ENCODE measurements around the gene ST3GAL6. TPM values are rescaled to one million over a fixed set of nuclear protein-coding genes. Genes with fewer than 3 reads are reported as not detected.

ST3GAL6 gene
- total and polyA plus RNA-seq, 2 of the 13 experiments (the other 11 are each of a cell fraction or from before 2014, with no cell fraction given) = 17.5 to 23.2 TPM

DNA sequence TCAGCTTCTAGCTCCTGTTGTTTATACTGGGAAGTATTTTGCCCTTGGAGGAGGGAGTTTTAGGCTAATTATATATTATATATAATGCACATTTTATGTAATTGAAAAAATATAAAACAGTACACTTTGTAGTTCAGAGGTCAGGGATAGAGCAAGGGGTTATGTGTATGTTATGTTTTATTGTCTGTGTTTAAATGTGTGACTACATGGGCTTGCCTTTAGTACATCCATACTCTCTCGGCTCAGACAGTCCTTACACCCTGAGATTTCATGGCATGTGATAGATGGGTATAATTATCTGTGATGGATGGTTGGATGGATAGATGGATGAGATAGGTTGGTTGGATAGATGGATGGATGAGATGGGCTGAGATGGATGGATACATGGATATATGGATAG lies 17.4 kb upstream of the ST3GAL6 start (continued):
- TF ChIP-seq, protein P1, sequence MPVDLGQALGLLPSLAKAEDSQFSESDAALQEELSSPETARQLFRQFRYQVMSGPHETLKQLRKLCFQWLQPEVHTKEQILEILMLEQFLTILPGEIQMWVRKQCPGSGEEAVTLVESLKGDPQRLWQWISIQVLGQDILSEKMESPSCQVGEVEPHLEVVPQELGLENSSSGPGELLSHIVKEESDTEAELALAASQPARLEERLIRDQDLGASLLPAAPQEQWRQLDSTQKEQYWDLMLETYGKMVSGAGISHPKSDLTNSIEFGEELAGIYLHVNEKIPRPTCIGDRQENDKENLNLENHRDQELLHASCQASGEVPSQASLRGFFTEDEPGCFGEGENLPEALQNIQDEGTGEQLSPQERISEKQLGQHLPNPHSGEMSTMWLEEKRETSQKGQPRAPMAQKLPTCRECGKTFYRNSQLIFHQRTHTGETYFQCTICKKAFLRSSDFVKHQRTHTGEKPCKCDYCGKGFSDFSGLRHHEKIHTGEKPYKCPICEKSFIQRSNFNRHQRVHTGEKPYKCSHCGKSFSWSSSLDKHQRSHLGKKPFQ (CRISPR knock-in tag; IDR thresholded peaks at IDR 0.05; ENCODE audit: insufficient replicate concordance) = no peak
- TF ChIP-seq EZH2 (conservative IDR thresholded peaks at IDR 0.05; ENCODE audit: low read depth, low read length) = no peak
- no peak for TF ChIP-seq TAF15 (IDR thresholded peaks at IDR 0.05; ENCODE audit: low read depth, low read length, poor library complexity, severe bottlenecking)
- no peak for TF ChIP-seq JARID2 (CRISPR knock-in tag; IDR thresholded peaks at IDR 0.05; ENCODE audit: insufficient replicate concordance)
- no peak for TF ChIP-seq NFYC (CRISPR knock-in tag; IDR thresholded peaks at IDR 0.05)

DNA sequence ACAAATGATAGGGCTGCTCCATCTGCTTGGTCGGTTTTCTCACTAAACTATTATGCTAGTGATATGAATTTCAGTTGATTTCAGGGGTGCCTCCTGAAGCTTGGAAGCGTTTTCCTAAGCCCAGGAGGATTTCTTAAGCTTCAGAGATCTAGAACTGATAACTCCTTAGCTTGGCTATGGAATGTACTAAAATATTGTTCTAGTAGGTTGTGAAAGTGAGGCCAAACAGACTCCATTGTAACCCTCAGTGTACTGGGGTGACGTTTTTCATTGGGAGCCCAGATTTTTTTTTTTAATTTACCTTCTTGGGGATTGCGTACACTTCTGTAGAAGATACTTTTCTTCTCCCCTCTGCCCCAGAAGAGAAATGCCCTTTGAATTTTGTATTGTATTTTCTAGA lies 17.0 kb upstream of the ST3GAL6 start:
- no peak for ATAC-seq
- no peak overlapping the region for H3K27ac ChIP-seq (ENCODE audit: extremely low read length, insufficient read depth, low read length)
- CTCF ChIA-PET (ENCODE audit: low intra/inter-chr PET ratio, low total read pairs) = no interaction called here
- H3K36me3 ChIP-seq (replicated peaks in 1 of 2; ENCODE audit: control insufficient read depth in 1 of 2, insufficient read depth in 2 of 2, low read length in 2 of 2) = no peaks in the 10 kb centered on the region; a peak in 1 of 5 replicates
- no peak overlapping the region for H2AFZ ChIP-seq (ENCODE audit: low read length)
- intact Hi-C loops (cut with micrococcal nuclease; ENCODE audit: unreplicated experiment) = no loop called here
- H4K20me1 ChIP-seq (ENCODE audit: insufficient read depth, low read length) = peaks cover 10% of the 10 kb centered on the region; the same call in 1 of the 2 replicates
- no peak overlapping the region for H3K4me3 ChIP-seq (replicated peaks in 1 of 3; ENCODE audit: insufficient read depth in 1 of 3, low read depth in 2 of 3, low read length in 3 of 3)
- BruUV-seq (replicated peaks) = no TSS peak
- no peaks in the 10 kb centered on the region for H3K27me3 ChIP-seq (ENCODE audit: control insufficient read depth in 1 of 2, insufficient read depth in 2 of 2, low read length in 2 of 2)
- peaks cover 75% of the 10 kb centered on the region for H3K79me2 ChIP-seq (ENCODE audit: insufficient read depth, low read length)
- peaks cover 81% of the 10 kb centered on the region for H3K4me1 ChIP-seq (ENCODE audit: insufficient read depth, low read length)
- WGBS (ENCODE audit: low lambda C conversion rate) = 92% methylated on average over 4 of the region's 4 CpGs
- POLR2A ChIA-PET = no interaction called here
- FAIRE-seq = no peak
- DNase-seq (ENCODE audit: low spot score) = no peak
- in situ Hi-C loops (cut with HindIII; ENCODE audit: extremely low pct_ligation_motif_present, low pct_unique_long_range_greater_than_20kb) = no loop called here
- H3K9me3 ChIP-seq (ENCODE audit: low read length) = no peaks in the 10 kb centered on the region
- no peak overlapping the region for H3K9ac ChIP-seq (ENCODE audit: insufficient read depth, low read depth, low read length)
- H3K4me2 ChIP-seq (ENCODE audit: low read depth, low read length) = no peak overlapping the region
- TF ChIP-seq HNRNPH1 (optimal IDR thresholded peaks at IDR 0.05; ENCODE audit: low read depth, low read length) (no peak), CENPT (CRISPR knock-in tag; IDR thresholded peaks at IDR 0.05; ENCODE audit: low read depth) (no peak), KDM4B (CRISPR knock-in tag; IDR thresholded peaks at IDR 0.05) (no peak), SRSF1 (optimal IDR thresholded peaks at IDR 0.05; ENCODE audit: low read depth, low read length) (no peak), TOPORS (CRISPR knock-in tag; IDR thresholded peaks at IDR 0.05) (no peak), NCOA5 (CRISPR knock-in tag; IDR thresholded peaks at IDR 0.05) (no peak)
- TF ChIP-seq, protein P2, sequence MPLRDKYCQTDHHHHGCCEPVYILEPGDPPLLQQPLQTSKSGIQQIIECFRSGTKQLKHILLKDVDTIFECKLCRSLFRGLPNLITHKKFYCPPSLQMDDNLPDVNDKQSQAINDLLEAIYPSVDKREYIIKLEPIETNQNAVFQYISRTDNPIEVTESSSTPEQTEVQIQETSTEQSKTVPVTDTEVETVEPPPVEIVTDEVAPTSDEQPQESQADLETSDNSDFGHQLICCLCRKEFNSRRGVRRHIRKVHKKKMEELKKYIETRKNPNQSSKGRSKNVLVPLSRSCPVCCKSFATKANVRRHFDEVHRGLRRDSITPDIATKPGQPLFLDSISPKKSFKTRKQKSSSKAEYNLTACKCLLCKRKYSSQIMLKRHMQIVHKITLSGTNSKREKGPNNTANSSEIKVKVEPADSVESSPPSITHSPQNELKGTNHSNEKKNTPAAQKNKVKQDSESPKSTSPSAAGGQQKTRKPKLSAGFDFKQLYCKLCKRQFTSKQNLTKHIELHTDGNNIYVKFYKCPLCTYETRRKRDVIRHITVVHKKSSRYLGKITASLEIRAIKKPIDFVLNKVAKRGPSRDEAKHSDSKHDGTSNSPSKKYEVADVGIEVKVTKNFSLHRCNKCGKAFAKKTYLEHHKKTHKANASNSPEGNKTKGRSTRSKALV (CRISPR knock-in tag; IDR thresholded peaks at IDR 0.05) = no peak
- TF ChIP-seq, protein P3, sequence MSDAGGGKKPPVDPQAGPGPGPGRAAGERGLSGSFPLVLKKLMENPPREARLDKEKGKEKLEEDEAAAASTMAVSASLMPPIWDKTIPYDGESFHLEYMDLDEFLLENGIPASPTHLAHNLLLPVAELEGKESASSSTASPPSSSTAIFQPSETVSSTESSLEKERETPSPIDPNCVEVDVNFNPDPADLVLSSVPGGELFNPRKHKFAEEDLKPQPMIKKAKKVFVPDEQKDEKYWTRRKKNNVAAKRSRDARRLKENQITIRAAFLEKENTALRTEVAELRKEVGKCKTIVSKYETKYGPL (CRISPR knock-in tag; IDR thresholded peaks at IDR 0.05) = no peak
- TF ChIP-seq, protein P4, sequence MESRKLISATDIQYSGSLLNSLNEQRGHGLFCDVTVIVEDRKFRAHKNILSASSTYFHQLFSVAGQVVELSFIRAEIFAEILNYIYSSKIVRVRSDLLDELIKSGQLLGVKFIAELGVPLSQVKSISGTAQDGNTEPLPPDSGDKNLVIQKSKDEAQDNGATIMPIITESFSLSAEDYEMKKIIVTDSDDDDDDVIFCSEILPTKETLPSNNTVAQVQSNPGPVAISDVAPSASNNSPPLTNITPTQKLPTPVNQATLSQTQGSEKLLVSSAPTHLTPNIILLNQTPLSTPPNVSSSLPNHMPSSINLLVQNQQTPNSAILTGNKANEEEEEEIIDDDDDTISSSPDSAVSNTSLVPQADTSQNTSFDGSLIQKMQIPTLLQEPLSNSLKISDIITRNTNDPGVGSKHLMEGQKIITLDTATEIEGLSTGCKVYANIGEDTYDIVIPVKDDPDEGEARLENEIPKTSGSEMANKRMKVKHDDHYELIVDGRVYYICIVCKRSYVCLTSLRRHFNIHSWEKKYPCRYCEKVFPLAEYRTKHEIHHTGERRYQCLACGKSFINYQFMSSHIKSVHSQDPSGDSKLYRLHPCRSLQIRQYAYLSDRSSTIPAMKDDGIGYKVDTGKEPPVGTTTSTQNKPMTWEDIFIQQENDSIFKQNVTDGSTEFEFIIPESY (CRISPR knock-in tag; IDR thresholded peaks at IDR 0.05) = no peak
- TF ChIP-seq, protein P5, sequence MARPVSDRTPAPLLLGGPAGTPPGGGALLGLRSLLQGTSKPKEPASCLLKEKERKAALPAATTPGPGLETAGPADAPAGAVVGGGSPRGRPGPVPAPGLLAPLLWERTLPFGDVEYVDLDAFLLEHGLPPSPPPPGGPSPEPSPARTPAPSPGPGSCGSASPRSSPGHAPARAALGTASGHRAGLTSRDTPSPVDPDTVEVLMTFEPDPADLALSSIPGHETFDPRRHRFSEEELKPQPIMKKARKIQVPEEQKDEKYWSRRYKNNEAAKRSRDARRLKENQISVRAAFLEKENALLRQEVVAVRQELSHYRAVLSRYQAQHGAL (CRISPR knock-in tag; IDR thresholded peaks at IDR 0.05; ENCODE audit: not compliant biosample characterization) = no peak
